WTC11 (cell line): ENCODE results near the gene DNM1L. TPM values are rescaled to one million over a fixed set of nuclear protein-coding genes. Genes with fewer than 3 reads are reported as not detected.

Experiments
- ATAC-seq: fragments of 200-7000 bp; cut with Tn5 transposase; 2 replicates; pipeline ENCODE4 v1.10.0; 2021; ENCODE audit warnings: mild to moderate bottlenecking, moderate library complexity
- CTCF ChIA-PET: fragments of 300-600 bp; sonication (Branson Sonifier 250); formaldehyde crosslinking; loops from one replicate; lab custom pipeline; 2021; ENCODE audit warnings: antibody characterized with exemption; lab: Charles Lee
- POLR2A ChIA-PET: fragments of 350-600 bp; sonication (Branson Sonifier 250); formaldehyde crosslinking; loops from one replicate; lab custom pipeline; 2021; ENCODE audit warnings: antibody characterized with exemption; lab: Charles Lee
- DNase-seq: peaks from one replicate; pipeline ENCODE4 v3.0.0; 2021; ENCODE audit warnings: low spot score
- H3K27ac Mint-ChIP-seq: 2 replicates; pipeline ENCODE4 v1.8.0; 2021; ENCODE audit warnings: mixed read lengths
- H3K27me3 Mint-ChIP-seq: 2 replicates; pipeline ENCODE4 v1.8.0; 2021; ENCODE audit warnings: low read depth, mild to moderate bottlenecking, moderate library complexity, mixed read lengths
- H3K36me3 Mint-ChIP-seq: 2 replicates; pipeline ENCODE4 v1.8.0; 2021; ENCODE audit warnings: mixed read lengths
- H3K4me1 Mint-ChIP-seq: 2 replicates; pipeline ENCODE4 v1.8.0; 2022; ENCODE audit warnings: mixed read lengths
- H3K4me3 Mint-ChIP-seq: 2 replicates; pipeline ENCODE4 v1.8.0; 2021; ENCODE audit warnings: mild to moderate bottlenecking, moderate library complexity, mixed read lengths
- H3K9me3 Mint-ChIP-seq: 2 replicates; pipeline ENCODE4 v1.8.0; 2021; ENCODE audit warnings: mixed read lengths
- ATF3 ChIP-seq: sonication (generic); formaldehyde crosslinking; conservative IDR thresholded peaks from 2 replicates; pipeline ENCODE4 v1.8.1; 2022; ENCODE audit warnings: mild to moderate bottlenecking, missing genetic modification reagents
- ERG ChIP-seq: fragments of 250-450 bp; sonication (Bioruptor Pico); IDR thresholded peaks from 2 replicates; pipeline ENCODE4 v1.8.0; 2021; ENCODE audit warnings: mild to moderate bottlenecking
- HMGA2 ChIP-seq: fragments of 250-450 bp; sonication (Bioruptor Pico); IDR thresholded peaks from 2 replicates; pipeline ENCODE4 v1.4.0; 2021; ENCODE audit warnings: mild to moderate bottlenecking, moderate library complexity
- HMGXB4 ChIP-seq: sonication (generic); formaldehyde crosslinking; IDR thresholded peaks from 2 replicates; pipeline ENCODE4 v1.8.1; 2023; ENCODE audit warnings: mild to moderate bottlenecking, moderate library complexity, missing genetic modification reagents
- JUN ChIP-seq: sonication (generic); formaldehyde crosslinking; IDR thresholded peaks from 2 replicates; pipeline ENCODE4 v1.8.0; 2023; ENCODE audit warnings: mild to moderate bottlenecking, missing genetic modification reagents
- PREB ChIP-seq: sonication (generic); formaldehyde crosslinking; IDR thresholded peaks from 2 replicates; pipeline ENCODE4 v1.8.1; 2022; ENCODE audit warnings: mild to moderate bottlenecking, missing genetic modification reagents, moderate library complexity, borderline replicate concordance
- RORB ChIP-seq: fragments of 250-450 bp; sonication (Bioruptor Pico); IDR thresholded peaks from 2 replicates; pipeline ENCODE4 v1.9.0; 2021; ENCODE audit warnings: mild to moderate bottlenecking
- TEAD4 ChIP-seq: sonication (generic); formaldehyde crosslinking; IDR thresholded peaks from 2 replicates; pipeline ENCODE4 v1.8.0; 2022; ENCODE audit warnings: mild to moderate bottlenecking, missing genetic modification reagents
- ZBTB21 ChIP-seq: sonication (generic); formaldehyde crosslinking; IDR thresholded peaks from 2 replicates; pipeline ENCODE4 v1.8.1; 2023; ENCODE audit warnings: mild to moderate bottlenecking, missing genetic modification reagents, borderline replicate concordance
- ZNF232 ChIP-seq: sonication (generic); formaldehyde crosslinking; IDR thresholded peaks from 2 replicates; pipeline ENCODE4 v1.8.0; 2022; ENCODE audit warnings: mild to moderate bottlenecking, missing genetic modification reagents
- ZNF396 ChIP-seq: fragments of 250-450 bp; sonication (Bioruptor Pico); IDR thresholded peaks from 2 replicates; pipeline ENCODE4 v1.8.0; 2021; ENCODE audit warnings: mild to moderate bottlenecking, moderate library complexity, borderline replicate concordance
- ZNF416 ChIP-seq: fragments of 250-450 bp; sonication (Bioruptor Pico); IDR thresholded peaks from 2 replicates; pipeline ENCODE4 v1.9.0; 2021; ENCODE audit warnings: mild to moderate bottlenecking, inconsistent platforms
- ZSCAN18 ChIP-seq: fragments of 250-450 bp; sonication (Bioruptor Pico); IDR thresholded peaks from 2 replicates; pipeline ENCODE4 v2.1.2; 2022; ENCODE audit warnings: mild to moderate bottlenecking, moderate library complexity
- total RNA-seq: library from RNA; stranded (reverse); gene quantifications from 3 replicates; pipeline ENCODE4 v1.2.3, GENCODE V29; 2021
- TF ChIP-seq, protein P1 (sequence below): sonication (generic); formaldehyde crosslinking; IDR thresholded peaks from 2 replicates; pipeline ENCODE4 v1.8.0; 2022; ENCODE audit warnings: mild to moderate bottlenecking, missing genetic modification reagents
- TF ChIP-seq, protein P2 (sequence below): sonication (generic); formaldehyde crosslinking; IDR thresholded peaks from 2 replicates; pipeline ENCODE4 v1.8.0; 2022; ENCODE audit warnings: mild to moderate bottlenecking, missing genetic modification reagents
- TF ChIP-seq, protein P3 (sequence below): fragments of 250-450 bp; sonication (Bioruptor Pico); IDR thresholded peaks from 2 replicates; pipeline ENCODE4 v1.9.0; 2021; ENCODE audit warnings: moderate library complexity, mild to moderate bottlenecking, inconsistent platforms, borderline replicate concordance
- TF ChIP-seq, protein P4 (sequence below): sonication (generic); formaldehyde crosslinking; IDR thresholded peaks from 2 replicates; pipeline ENCODE4 v1.8.1; 2022; ENCODE audit warnings: mild to moderate bottlenecking, moderate library complexity, missing genetic modification reagents
- TF ChIP-seq, protein P5 (sequence below): sonication (generic); formaldehyde crosslinking; IDR thresholded peaks from 2 replicates; pipeline ENCODE4 v1.8.1; 2022; ENCODE audit warnings: missing genetic modification reagents, borderline replicate concordance

DNM1L gene
- total RNA-seq, 1 experiment from 2014 or later, result 74.3 TPM

DNA sequence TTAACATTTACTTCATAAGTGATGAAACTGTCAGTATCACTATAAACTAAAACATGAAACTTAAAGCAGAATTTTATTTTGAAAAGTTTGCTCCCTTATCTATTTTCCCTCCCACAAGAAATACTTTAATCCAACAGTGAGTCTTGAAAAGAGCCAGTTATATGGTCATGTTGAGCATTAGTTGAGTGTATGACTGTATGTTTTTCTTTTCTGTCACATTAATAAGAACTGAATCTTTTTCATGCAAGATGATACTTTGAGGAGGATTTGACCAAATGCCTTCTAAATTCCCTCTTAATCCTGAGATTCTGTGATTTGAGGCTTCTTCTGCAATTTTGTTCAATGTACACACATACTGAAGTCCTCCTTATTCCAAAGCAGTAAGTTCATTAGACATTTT lies 110.3 kb downstream of the DNM1L start:
- no peaks in the 10 kb centered on the region for H3K4me1 Mint-ChIP-seq
- DNase-seq (no peak), ATAC-seq (no peak)
- peaks cover 12% of the 10 kb centered on the region for H3K9me3 Mint-ChIP-seq
- no peak overlapping the region for H3K27ac Mint-ChIP-seq
- H3K4me3 Mint-ChIP-seq, result no peak overlapping the region
- peaks cover 7% of the 10 kb centered on the region for H3K36me3 Mint-ChIP-seq
- TF ChIP-seq HMGXB4 (CRISPR knock-in tag) (no peak), HMGA2 (CRISPR knock-in tag) (no peak), ZNF416 (CRISPR knock-in tag) (no peak), ZNF232 (no peak), JUN (no peak), RORB (CRISPR knock-in tag) (no peak), ZBTB21 (no peak), TEAD4 (CRISPR knock-in tag) (no peak), ZSCAN18 (CRISPR knock-in tag) (no peak), ERG (CRISPR knock-in tag) (no peak), PREB (no peak)
- TF ChIP-seq, protein P1, sequence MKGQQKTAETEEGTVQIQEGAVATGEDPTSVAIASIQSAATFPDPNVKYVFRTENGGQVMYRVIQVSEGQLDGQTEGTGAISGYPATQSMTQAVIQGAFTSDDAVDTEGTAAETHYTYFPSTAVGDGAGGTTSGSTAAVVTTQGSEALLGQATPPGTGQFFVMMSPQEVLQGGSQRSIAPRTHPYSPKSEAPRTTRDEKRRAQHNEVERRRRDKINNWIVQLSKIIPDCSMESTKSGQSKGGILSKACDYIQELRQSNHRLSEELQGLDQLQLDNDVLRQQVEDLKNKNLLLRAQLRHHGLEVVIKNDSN, result no peak
- TF ChIP-seq, protein P2, sequence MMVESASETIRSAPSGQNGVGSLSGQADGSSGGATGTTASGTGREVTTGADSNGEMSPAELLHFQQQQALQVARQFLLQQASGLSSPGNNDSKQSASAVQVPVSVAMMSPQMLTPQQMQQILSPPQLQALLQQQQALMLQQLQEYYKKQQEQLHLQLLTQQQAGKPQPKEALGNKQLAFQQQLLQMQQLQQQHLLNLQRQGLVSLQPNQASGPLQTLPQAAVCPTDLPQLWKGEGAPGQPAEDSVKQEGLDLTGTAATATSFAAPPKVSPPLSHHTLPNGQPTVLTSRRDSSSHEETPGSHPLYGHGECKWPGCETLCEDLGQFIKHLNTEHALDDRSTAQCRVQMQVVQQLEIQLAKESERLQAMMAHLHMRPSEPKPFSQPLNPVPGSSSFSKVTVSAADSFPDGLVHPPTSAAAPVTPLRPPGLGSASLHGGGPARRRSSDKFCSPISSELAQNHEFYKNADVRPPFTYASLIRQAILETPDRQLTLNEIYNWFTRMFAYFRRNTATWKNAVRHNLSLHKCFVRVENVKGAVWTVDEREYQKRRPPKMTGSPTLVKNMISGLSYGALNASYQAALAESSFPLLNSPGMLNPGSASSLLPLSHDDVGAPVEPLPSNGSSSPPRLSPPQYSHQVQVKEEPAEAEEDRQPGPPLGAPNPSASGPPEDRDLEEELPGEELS (CRISPR knock-in tag), result no peak
- TF ChIP-seq, protein P3, sequence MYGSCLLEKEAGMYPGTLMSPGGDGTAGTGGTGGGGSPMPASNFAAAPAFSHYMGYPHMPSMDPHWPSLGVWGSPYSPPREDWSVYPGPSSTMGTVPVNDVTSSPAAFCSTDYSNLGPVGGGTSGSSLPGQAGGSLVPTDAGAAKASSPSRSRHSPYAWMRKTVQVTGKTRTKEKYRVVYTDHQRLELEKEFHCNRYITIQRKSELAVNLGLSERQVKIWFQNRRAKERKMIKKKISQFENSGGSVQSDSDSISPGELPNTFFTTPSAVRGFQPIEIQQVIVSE (CRISPR knock-in tag), result no peak
- TF ChIP-seq, protein P4, sequence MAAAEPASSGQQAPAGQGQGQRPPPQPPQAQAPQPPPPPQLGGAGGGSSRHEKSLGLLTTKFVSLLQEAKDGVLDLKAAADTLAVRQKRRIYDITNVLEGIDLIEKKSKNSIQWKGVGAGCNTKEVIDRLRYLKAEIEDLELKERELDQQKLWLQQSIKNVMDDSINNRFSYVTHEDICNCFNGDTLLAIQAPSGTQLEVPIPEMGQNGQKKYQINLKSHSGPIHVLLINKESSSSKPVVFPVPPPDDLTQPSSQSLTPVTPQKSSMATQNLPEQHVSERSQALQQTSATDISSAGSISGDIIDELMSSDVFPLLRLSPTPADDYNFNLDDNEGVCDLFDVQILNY (CRISPR knock-in tag), result no peak
- CTCF ChIA-PET, result no interaction called here
- no peaks in the 10 kb centered on the region for H3K27me3 Mint-ChIP-seq
- POLR2A ChIA-PET, result no interaction called here

DNA sequence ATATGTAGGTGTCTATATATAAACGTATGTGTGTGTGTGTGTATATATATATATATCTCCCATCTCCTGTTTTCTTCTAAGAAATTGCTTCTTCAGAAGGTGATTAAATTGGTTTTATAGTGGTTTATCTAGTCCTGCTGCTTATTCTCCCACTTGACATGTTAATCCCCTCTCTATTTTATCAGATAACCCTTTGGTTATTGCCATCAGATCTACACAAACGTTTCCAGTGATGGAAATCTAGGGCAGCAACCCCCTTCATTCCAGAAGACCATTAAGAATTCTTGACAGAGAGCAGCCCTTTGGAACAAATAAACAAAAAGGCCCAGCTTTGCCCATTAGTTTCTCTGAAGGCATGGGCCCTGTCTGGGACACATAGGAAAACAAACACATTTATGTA lies 110.8 kb downstream of the DNM1L start:
- no peaks in the 10 kb centered on the region for H3K4me1 Mint-ChIP-seq
- H3K36me3 Mint-ChIP-seq, result peaks cover 7% of the 10 kb centered on the region
- ChIA-PET CTCF (no interaction called here), POLR2A (no interaction called here)
- H3K27me3 Mint-ChIP-seq, result no peaks in the 10 kb centered on the region
- no peak overlapping the region for H3K4me3 Mint-ChIP-seq
- peaks cover 12% of the 10 kb centered on the region for H3K9me3 Mint-ChIP-seq
- H3K27ac Mint-ChIP-seq, result no peak overlapping the region
- no peak for ATAC-seq
- DNase-seq, result no peak
- TF ChIP-seq, protein P5, sequence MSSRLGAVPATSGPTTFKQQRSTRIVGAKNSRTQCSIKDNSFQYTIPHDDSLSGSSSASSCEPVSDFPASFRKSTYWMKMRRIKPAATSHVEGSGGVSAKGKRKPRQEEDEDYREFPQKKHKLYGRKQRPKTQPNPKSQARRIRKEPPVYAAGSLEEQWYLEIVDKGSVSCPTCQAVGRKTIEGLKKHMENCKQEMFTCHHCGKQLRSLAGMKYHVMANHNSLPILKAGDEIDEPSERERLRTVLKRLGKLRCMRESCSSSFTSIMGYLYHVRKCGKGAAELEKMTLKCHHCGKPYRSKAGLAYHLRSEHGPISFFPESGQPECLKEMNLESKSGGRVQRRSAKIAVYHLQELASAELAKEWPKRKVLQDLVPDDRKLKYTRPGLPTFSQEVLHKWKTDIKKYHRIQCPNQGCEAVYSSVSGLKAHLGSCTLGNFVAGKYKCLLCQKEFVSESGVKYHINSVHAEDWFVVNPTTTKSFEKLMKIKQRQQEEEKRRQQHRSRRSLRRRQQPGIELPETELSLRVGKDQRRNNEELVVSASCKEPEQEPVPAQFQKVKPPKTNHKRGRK (CRISPR knock-in tag), result no peak
- TF ChIP-seq ERG (CRISPR knock-in tag) (no peak), ZNF396 (no peak), ATF3 (CRISPR knock-in tag) (no peak)
- TF ChIP-seq, protein P2 (CRISPR knock-in tag), result no peak
